Smooth muscle cell (in vitro differentiated cells): ENCODE measurements around the gene GSG1L. TPM values are rescaled to one million over a fixed set of nuclear protein-coding genes. Genes with fewer than 3 reads are reported as not detected.
A peak's percentile ranks its signal among the peaks of the same experiment; 100 is the strongest.

Experiments
- DNase-seq: peaks from one replicate; lab custom pipeline; 2025; ENCODE audit not compliant: unreplicated experiment; lab: John Stamatoyannopoulos, UW
- H2AFZ ChIP-seq: fragments of 200-600 bp; sonication (generic); 2 replicates; pipeline ENCODE4 v1.6.0; 2016; ENCODE audit warnings: antibody characterized with exemption, low read depth, mild to moderate bottlenecking
- H3F3A ChIP-seq: fragments of 200-600 bp; sonication (generic); 2 replicates; pipeline ENCODE4 v1.6.0; 2017; ENCODE audit warnings: antibody characterized with exemption, low read depth
- H3K27ac ChIP-seq: fragments of 200-600 bp; sonication (generic); 2 replicates; pipeline ENCODE4 v1.5.1; 2016; ENCODE audit warnings: low read depth, mild to moderate bottlenecking
- H3K27me3 ChIP-seq: fragments of 200-600 bp; sonication (generic); 2 replicates; pipeline ENCODE4 v1.6.1; 2016; ENCODE audit warnings: low read depth, mild to moderate bottlenecking
- H3K36me3 ChIP-seq: fragments of 200-600 bp; sonication (generic); 2 replicates; pipeline ENCODE4 v1.5.1; 2016; ENCODE audit warnings: low read depth
- H3K4me1 ChIP-seq: fragments of 200-600 bp; sonication (generic); 2 replicates; pipeline ENCODE4 v1.5.1; 2016; ENCODE audit warnings: low read depth
- H3K4me2 ChIP-seq: fragments of 200-600 bp; sonication (generic); 2 replicates; pipeline ENCODE4 v1.6.0; 2016; ENCODE audit warnings: mild to moderate bottlenecking
- H3K4me3 ChIP-seq: fragments of 200-600 bp; sonication (generic); 2 replicates; pipeline ENCODE4 v1.5.1; 2016; ENCODE audit warnings: mild to moderate bottlenecking
- H3K79me2 ChIP-seq: fragments of 200-600 bp; sonication (generic); 2 replicates; pipeline ENCODE4 v1.6.0; 2016; ENCODE audit warnings: low read depth, mild to moderate bottlenecking
- H3K9ac ChIP-seq: fragments of 200-600 bp; sonication (generic); 2 replicates; pipeline ENCODE4 v1.6.0; 2016; ENCODE audit warnings: low read depth
- H3K9me3 ChIP-seq: fragments of 200-600 bp; sonication (generic); replicated peaks from 2 replicates; pipeline ENCODE4 v1.5.1; 2016; ENCODE audit warnings: low read depth
- H4K20me1 ChIP-seq: fragments of 200-600 bp; sonication (generic); 2 replicates; pipeline ENCODE4 v1.6.0; 2016; ENCODE audit warnings: low read depth
- WGBS: methylation state at CpG from one replicate; pipeline ENCODE4 v1.1.7; 2016; ENCODE audit warnings: low lambda C conversion rate; 5-methylcytosine and 5-hydroxymethylcytosine counted together
- polyA plus RNA-seq: library from polyadenylated mRNA; unstranded; fragments of >200 nt; fragmentation: Nextera tagmentation; extraction: Ambion mirVana; gene quantifications from 2 replicates; pipeline ENCODE4 v1.2.1, GENCODE V29; 2016
- total RNA-seq: library from RNA; depleted of rRNA; stranded (reverse); fragments of >200 nt; gene quantifications from 2 replicates; pipeline ENCODE4 v1.2.3, GENCODE V29; 2014
- TF ChIP-seq, protein P1 (sequence below): fragments of 200-600 bp; sonication (generic); IDR thresholded peaks from 2 replicates; pipeline ENCODE4 v1.5.1; 2017; ENCODE audit warnings: borderline replicate concordance, mild to moderate bottlenecking, antibody characterized with exemption; ENCODE audit not compliant: insufficient read depth, poor library complexity, severe bottlenecking

Gene GSG1L
- total and polyA plus RNA-seq, 2 experiments from 2014 or later, result 0.31 TPM; not detected in 1

DNA sequence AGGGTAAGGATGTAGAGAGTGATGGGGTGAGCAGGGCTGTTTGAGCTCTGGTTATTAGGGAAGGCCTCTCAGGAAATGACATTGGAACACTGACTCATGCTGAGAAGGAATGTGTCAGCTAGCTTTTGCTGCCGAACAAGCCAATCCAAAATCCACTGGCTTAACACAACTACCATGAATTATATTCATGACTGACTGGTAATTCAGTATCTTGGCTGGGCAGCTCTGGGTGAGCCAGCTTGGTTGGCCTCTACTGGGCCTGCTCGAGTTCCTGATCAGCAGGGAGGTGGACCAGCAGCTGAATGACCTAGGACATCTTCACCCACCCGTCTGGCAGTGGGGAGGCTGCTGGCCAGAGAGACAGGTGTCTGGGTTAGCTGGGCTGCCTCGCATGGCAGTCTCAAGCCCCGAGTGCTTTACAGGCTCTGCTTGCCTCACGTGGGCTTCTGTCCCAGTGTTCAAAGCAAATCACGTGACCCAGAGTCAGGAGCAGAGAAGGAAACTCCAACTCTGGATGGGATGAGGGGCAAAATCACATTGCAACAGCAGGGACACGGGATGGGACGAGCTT, 304.1 kb downstream of the GSG1L start:
- no peaks in the 10 kb centered on the region for H3K4me1 ChIP-seq
- no peak for DNase-seq
- H3K9ac ChIP-seq, result no peak overlapping the region
- peak overlapping the region; percentile 4 for H3K4me2 ChIP-seq
- peak overlapping the region; percentile 52 for H3K27ac ChIP-seq
- no peak overlapping the region for H3K4me3 ChIP-seq
- H3K36me3 ChIP-seq, result no peaks in the 10 kb centered on the region
- WGBS, result 66% methylated on average over 9 of the region's 9 CpGs
- TF ChIP-seq, protein P1, sequence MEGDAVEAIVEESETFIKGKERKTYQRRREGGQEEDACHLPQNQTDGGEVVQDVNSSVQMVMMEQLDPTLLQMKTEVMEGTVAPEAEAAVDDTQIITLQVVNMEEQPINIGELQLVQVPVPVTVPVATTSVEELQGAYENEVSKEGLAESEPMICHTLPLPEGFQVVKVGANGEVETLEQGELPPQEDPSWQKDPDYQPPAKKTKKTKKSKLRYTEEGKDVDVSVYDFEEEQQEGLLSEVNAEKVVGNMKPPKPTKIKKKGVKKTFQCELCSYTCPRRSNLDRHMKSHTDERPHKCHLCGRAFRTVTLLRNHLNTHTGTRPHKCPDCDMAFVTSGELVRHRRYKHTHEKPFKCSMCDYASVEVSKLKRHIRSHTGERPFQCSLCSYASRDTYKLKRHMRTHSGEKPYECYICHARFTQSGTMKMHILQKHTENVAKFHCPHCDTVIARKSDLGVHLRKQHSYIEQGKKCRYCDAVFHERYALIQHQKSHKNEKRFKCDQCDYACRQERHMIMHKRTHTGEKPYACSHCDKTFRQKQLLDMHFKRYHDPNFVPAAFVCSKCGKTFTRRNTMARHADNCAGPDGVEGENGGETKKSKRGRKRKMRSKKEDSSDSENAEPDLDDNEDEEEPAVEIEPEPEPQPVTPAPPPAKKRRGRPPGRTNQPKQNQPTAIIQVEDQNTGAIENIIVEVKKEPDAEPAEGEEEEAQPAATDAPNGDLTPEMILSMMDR, result no peak
- no peaks in the 10 kb centered on the region for H3K9me3 ChIP-seq
- no peaks in the 10 kb centered on the region for H3K27me3 ChIP-seq
- H4K20me1 ChIP-seq, result no peaks in the 10 kb centered on the region
- H2AFZ ChIP-seq, result no peak overlapping the region
- no peaks in the 10 kb centered on the region for H3K79me2 ChIP-seq
- H3F3A ChIP-seq, result peaks cover 12% of the 10 kb centered on the region

DNA sequence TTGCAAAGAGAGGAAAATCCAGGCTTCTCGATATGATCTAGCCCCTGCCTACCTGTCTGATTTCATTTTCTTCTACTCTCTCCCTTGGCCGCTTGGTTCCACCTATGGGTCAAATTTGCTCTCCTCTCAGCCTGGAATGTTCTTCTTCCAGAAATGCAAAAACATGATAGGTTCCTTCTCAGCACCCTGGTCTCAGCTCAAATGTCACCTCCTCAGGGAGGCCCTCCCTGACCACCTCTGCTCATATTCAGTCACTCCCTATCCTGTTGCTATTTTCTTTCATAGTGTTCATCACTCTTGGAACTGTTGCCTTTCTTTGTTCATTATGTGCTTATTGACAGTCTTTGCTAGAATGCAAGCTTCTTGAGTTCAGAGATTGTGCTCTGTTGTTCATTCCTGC, 305.0 kb downstream of the GSG1L start:
- DNase-seq, result no peak
- TF ChIP-seq, protein P1, result no peak
- Histone ChIP-seq H3K79me2 (no peaks in the 10 kb centered on the region), H3K27ac (peak overlapping the region; percentile 52), H3K4me1 (no peaks in the 10 kb centered on the region), H3F3A (peaks cover 12% of the 10 kb centered on the region), H4K20me1 (no peaks in the 10 kb centered on the region), H2AFZ (no peak overlapping the region), H3K9me3 (no peaks in the 10 kb centered on the region), H3K36me3 (no peaks in the 10 kb centered on the region), H3K9ac (no peak overlapping the region), H3K4me2 (no peak overlapping the region), H3K27me3 (no peaks in the 10 kb centered on the region), H3K4me3 (no peak overlapping the region)
- 98% methylated on average over 2 of the region's 2 CpGs for WGBS

DNA sequence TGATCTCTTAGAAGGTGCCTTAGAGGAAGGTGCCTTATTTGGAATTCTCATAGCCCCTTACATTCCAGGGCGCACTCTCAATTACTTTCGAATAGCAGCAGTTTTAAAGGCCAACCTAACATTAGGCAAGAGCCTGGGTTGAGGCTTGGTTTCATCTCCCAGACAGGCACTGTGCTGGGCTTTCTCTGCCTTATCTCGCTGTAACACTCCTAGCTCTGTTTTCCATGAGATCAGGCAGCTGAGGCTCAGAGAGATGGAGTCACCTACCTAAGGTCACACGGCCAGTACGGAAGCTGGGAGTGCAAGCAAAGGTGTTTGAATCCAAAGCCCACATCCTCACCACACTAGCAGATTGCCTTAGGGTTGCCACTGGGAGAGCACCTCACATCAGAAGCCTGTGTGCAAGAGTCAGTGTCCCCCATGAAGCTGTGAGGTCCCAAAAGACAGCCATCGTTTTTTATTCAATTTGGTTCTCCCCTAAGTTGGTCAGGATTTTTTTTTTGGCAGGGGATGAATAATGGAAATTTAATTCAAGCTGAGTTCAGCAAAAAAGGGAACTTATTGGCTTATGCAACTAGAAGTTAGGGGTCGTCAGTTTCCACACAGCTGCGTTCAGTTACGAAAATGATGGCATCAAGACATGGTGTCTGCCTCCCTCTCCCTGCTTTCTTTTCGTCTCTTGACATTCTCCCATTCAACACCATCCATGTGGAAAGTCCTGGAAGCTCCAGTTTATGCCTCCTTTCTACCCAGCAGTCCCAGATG, 307.1 kb downstream of the GSG1L start:
- Histone ChIP-seq H3K27me3 (no peaks in the 10 kb centered on the region), H2AFZ (no peak overlapping the region), H3K4me1 (no peaks in the 10 kb centered on the region), H3K79me2 (no peaks in the 10 kb centered on the region), H3K36me3 (no peaks in the 10 kb centered on the region), H3F3A (peaks cover 12% of the 10 kb centered on the region), H3K9ac (no peak overlapping the region), H3K27ac (no peak overlapping the region), H3K4me2 (no peak overlapping the region), H4K20me1 (no peaks in the 10 kb centered on the region), H3K4me3 (no peak overlapping the region), H3K9me3 (no peaks in the 10 kb centered on the region)
- TF ChIP-seq, protein P1, result no peak
- WGBS, result 92% methylated on average over 10 of the region's 10 CpGs
- DNase-seq, result no peak
